HEK293 (cell line): ENCODE data around the gene HGD.

ENCODE experiments used
- CTCF ChIA-PET: fragments of 350-600 bp; formaldehyde crosslinking; extraction: SDS; loops from one replicate; lab custom pipeline; 2021; ENCODE audit warnings: antibody characterized with exemption; lab: Yijun Ruan, JAX
- POLR2A ChIA-PET: fragments of 300-600 bp; formaldehyde crosslinking; extraction: SDS; loops from one replicate; lab custom pipeline; 2020; ENCODE audit warnings: antibody characterized with exemption, inconsistent platforms; lab: Yijun Ruan, JAX
- H3K27ac ChIP-seq: fragments of 200-500 bp; sonication (Bioruptor generic); 2 replicates; pipeline ENCODE4 v1.5.1; 2014; ENCODE audit warnings: low read depth, low read length, control low read depth, inconsistent platforms; ENCODE audit errors: extremely low read depth
- H3K36me3 ChIP-seq, 2 experiments: fragments of 200-500 bp in 1 of 2; sonication (Bioruptor generic) in 1 of 2; 1 replicate in 1 of 2; 2 replicates in 1 of 2; pipeline ENCODE4 v1.5.1; 2014 to 2017; ENCODE audit warnings: inconsistent platforms in 2 of 2, low read length in 2 of 2; ENCODE audit not compliant: control insufficient read depth in 2 of 2, insufficient read depth in 1 of 2
- H3K4me1 ChIP-seq: fragments of 200-500 bp; sonication (Bioruptor generic); 2 replicates; pipeline ENCODE4 v1.5.1; 2014; ENCODE audit warnings: mild to moderate bottlenecking, low read length, inconsistent platforms; ENCODE audit not compliant: control insufficient read depth, insufficient read depth
- H3K4me3 ChIP-seq: 2 replicates; pipeline ENCODE4 v1.5.1; 2011; ENCODE audit warnings: low read depth, mild to moderate bottlenecking, control low read depth, low read length, moderate library complexity
- H3K9me3 ChIP-seq: fragments of 200-500 bp; sonication (Bioruptor generic); 2 replicates; pipeline ENCODE4 v1.5.1; 2014; ENCODE audit warnings: low read depth, low read length, inconsistent platforms; ENCODE audit not compliant: control insufficient read depth, insufficient read depth
- BCL11A ChIP-seq: fragments of 450-650 bp; formaldehyde crosslinking; IDR thresholded peaks from 2 replicates; pipeline ENCODE4 v1.5.1; 2016; ENCODE audit warnings: low read depth, missing biosample characterization, missing genetic modification characterization
- GFI1B ChIP-seq: fragments of 450-650 bp; formaldehyde crosslinking; IDR thresholded peaks from 2 replicates; pipeline ENCODE4 v1.5.1; 2016; ENCODE audit warnings: missing biosample characterization, missing genetic modification characterization
- HOXA7 ChIP-seq: sonication (generic); formaldehyde crosslinking; IDR thresholded peaks from 2 replicates; pipeline ENCODE4 v1.8.1; 2022; ENCODE audit warnings: missing genetic modification reagents, borderline replicate concordance
- KLF10 ChIP-seq: fragments of 450-650 bp; IDR thresholded peaks from 2 replicates; pipeline ENCODE4 v1.5.1; 2018; ENCODE audit warnings: missing biosample characterization, mild to moderate bottlenecking, missing genetic modification characterization
- RBAK ChIP-seq: fragments of 450-650 bp; formaldehyde crosslinking; IDR thresholded peaks from 2 replicates; pipeline ENCODE4 v1.5.1; 2016; ENCODE audit warnings: missing biosample characterization, missing genetic modification characterization
- SCRT1 ChIP-seq: fragments of 450-650 bp; formaldehyde crosslinking; IDR thresholded peaks from 2 replicates; pipeline ENCODE4 v1.5.1; 2016; ENCODE audit warnings: missing biosample characterization, missing genetic modification characterization, borderline replicate concordance
- SETDB1 ChIP-seq: IDR thresholded peaks from one replicate; pipeline ENCODE4 v1.6.1; 2017; ENCODE audit warnings: mild to moderate bottlenecking, low read length, moderate library complexity, mixed read lengths; ENCODE audit not compliant: insufficient read length
- SP2 ChIP-seq: fragments of 450-650 bp; formaldehyde crosslinking; IDR thresholded peaks from 2 replicates; pipeline ENCODE4 v1.5.1; 2016; ENCODE audit warnings: missing biosample characterization, missing genetic modification characterization
- ZBTB20 ChIP-seq: fragments of 450-650 bp; formaldehyde crosslinking; IDR thresholded peaks from 2 replicates; pipeline ENCODE4 v1.5.1; 2016; ENCODE audit warnings: missing biosample characterization, missing genetic modification characterization
- ZBTB8A ChIP-seq: fragments of 450-650 bp; formaldehyde crosslinking; IDR thresholded peaks from 2 replicates; pipeline ENCODE4 v1.5.1; 2016; ENCODE audit warnings: missing biosample characterization, missing genetic modification characterization
- ZFP37 ChIP-seq: fragments of 450-650 bp; formaldehyde crosslinking; IDR thresholded peaks from 2 replicates; pipeline ENCODE4 v1.5.1; 2016; ENCODE audit warnings: missing biosample characterization, missing genetic modification characterization
- ZNF112 ChIP-seq: fragments of 450-650 bp; formaldehyde crosslinking; IDR thresholded peaks from 2 replicates; pipeline ENCODE4 v1.5.0; 2017; ENCODE audit warnings: missing biosample characterization, missing genetic modification characterization
- ZNF140 ChIP-seq: fragments of 450-650 bp; formaldehyde crosslinking; IDR thresholded peaks from 2 replicates; pipeline ENCODE4 v1.5.1; 2016; ENCODE audit warnings: missing biosample characterization, missing genetic modification characterization
- ZNF16 ChIP-seq: fragments of 450-650 bp; formaldehyde crosslinking; IDR thresholded peaks from 2 replicates; pipeline ENCODE4 v1.5.1; 2016; ENCODE audit warnings: low read depth, missing biosample characterization, missing genetic modification characterization
- ZNF169 ChIP-seq: fragments of 450-650 bp; formaldehyde crosslinking; IDR thresholded peaks from 2 replicates; pipeline ENCODE4 v1.5.1; 2016; ENCODE audit warnings: missing biosample characterization, missing genetic modification characterization
- ZNF202 ChIP-seq: fragments of 450-650 bp; formaldehyde crosslinking; IDR thresholded peaks from 2 replicates; pipeline ENCODE4 v1.5.1; 2016; ENCODE audit warnings: missing biosample characterization, missing genetic modification characterization, borderline replicate concordance
- ZNF266 ChIP-seq: fragments of 450-650 bp; formaldehyde crosslinking; IDR thresholded peaks from 2 replicates; pipeline ENCODE4 v1.5.1; 2016; ENCODE audit warnings: missing biosample characterization, missing genetic modification characterization, low read depth
- ZNF292 ChIP-seq: fragments of 450-650 bp; formaldehyde crosslinking; IDR thresholded peaks from 2 replicates; pipeline ENCODE4 v1.5.1; 2016; ENCODE audit warnings: low read depth, missing biosample characterization, missing genetic modification characterization, borderline replicate concordance
- ZNF341 ChIP-seq: fragments of 450-650 bp; formaldehyde crosslinking; IDR thresholded peaks from 2 replicates; pipeline ENCODE4; 2016; ENCODE audit warnings: low read depth, missing biosample characterization, missing genetic modification characterization
- ZNF501 ChIP-seq: fragments of 450-650 bp; formaldehyde crosslinking; IDR thresholded peaks from 2 replicates; pipeline ENCODE4 v1.5.1; 2016; ENCODE audit warnings: missing biosample characterization, missing genetic modification characterization
- ZNF558 ChIP-seq: fragments of 450-650 bp; formaldehyde crosslinking; IDR thresholded peaks from 2 replicates; pipeline ENCODE4 v1.5.1; 2016; ENCODE audit warnings: missing biosample characterization, missing genetic modification characterization
- ZNF585B ChIP-seq: fragments of 450-650 bp; formaldehyde crosslinking; IDR thresholded peaks from 2 replicates; pipeline ENCODE4 v1.5.1; 2016; ENCODE audit warnings: missing biosample characterization, missing genetic modification characterization
- ZNF621 ChIP-seq: fragments of 450-650 bp; formaldehyde crosslinking; IDR thresholded peaks from 2 replicates; pipeline ENCODE4 v1.5.1; 2017; ENCODE audit warnings: missing biosample characterization, missing genetic modification characterization
- ZNF776 ChIP-seq: fragments of 450-650 bp; formaldehyde crosslinking; IDR thresholded peaks from 2 replicates; pipeline ENCODE4 v1.5.0; 2017; ENCODE audit warnings: missing biosample characterization, missing genetic modification characterization, borderline replicate concordance
- TF ChIP-seq, protein P1 (sequence below): fragments of 450-650 bp; formaldehyde crosslinking; IDR thresholded peaks from 2 replicates; pipeline ENCODE4 v1.5.1; 2017; ENCODE audit warnings: missing biosample characterization, missing genetic modification characterization
- TF ChIP-seq, protein P2 (sequence below): fragments of 450-650 bp; IDR thresholded peaks from 2 replicates; pipeline ENCODE4 v1.5.1; 2018; ENCODE audit warnings: missing biosample characterization, missing genetic modification characterization
- TF ChIP-seq, protein P3 (sequence below): fragments of 450-650 bp; formaldehyde crosslinking; IDR thresholded peaks from 2 replicates; pipeline ENCODE4 v1.5.1; 2016; ENCODE audit warnings: missing biosample characterization, missing genetic modification characterization, borderline replicate concordance
- TF ChIP-seq, protein P4 (sequence below): fragments of 450-650 bp; formaldehyde crosslinking; IDR thresholded peaks from 2 replicates; pipeline ENCODE4 v1.5.0; 2017; ENCODE audit warnings: missing biosample characterization, missing genetic modification characterization, borderline replicate concordance
- TF ChIP-seq, protein P5 (sequence below): fragments of 450-650 bp; formaldehyde crosslinking; IDR thresholded peaks from 2 replicates; pipeline ENCODE4 v1.5.1; 2016; ENCODE audit warnings: missing biosample characterization, missing genetic modification characterization

HGD gene

DNA sequence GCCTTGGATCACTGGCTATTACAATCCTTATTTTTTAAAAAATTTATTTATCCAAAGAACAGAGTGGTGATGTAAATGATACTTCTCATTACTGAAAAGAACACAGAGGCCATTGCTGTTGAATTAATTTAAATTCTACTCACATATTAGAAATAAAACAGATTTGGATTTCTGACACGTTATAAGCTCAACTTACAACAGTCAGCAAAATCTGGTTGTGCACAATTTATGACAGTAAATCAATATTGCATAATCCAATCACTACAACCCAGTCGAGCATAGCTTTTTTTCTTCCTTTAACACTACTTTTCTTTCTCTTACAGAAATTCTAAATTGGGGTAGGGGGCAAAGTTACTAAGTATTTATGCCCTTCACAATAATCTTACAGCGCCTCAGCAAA is 17.3 kb upstream of the HGD start:
- ChIA-PET CTCF (interaction anchor here (0.7 kb wide), 1 partner anchor 13 kb away, joined by 3 read pairs; no protein-coding TSS in a partner anchor), POLR2A (no interaction called here)
- TF ChIP-seq ZBTB20 (tag by site-specific recombination) (no peak), GFI1B (no peak), ZNF202 (tag by site-specific recombination) (no peak), ZNF16 (no peak), ZNF776 (tag by site-specific recombination) (no peak), ZBTB8A (no peak), ZNF621 (tag by site-specific recombination) (no peak), ZNF585B (tag by site-specific recombination) (no peak), ZNF292 (tag by site-specific recombination) (no peak), SCRT1 (no peak), SP2 (no peak), RBAK (no peak), HOXA7 (CRISPR knock-in tag) (no peak), SETDB1 (no peak)
- TF ChIP-seq, protein P1, sequence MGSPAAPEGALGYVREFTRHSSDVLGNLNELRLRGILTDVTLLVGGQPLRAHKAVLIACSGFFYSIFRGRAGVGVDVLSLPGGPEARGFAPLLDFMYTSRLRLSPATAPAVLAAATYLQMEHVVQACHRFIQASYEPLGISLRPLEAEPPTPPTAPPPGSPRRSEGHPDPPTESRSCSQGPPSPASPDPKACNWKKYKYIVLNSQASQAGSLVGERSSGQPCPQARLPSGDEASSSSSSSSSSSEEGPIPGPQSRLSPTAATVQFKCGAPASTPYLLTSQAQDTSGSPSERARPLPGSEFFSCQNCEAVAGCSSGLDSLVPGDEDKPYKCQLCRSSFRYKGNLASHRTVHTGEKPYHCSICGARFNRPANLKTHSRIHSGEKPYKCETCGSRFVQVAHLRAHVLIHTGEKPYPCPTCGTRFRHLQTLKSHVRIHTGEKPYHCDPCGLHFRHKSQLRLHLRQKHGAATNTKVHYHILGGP (tag by site-specific recombination) = no peak
- TF ChIP-seq, protein P2, sequence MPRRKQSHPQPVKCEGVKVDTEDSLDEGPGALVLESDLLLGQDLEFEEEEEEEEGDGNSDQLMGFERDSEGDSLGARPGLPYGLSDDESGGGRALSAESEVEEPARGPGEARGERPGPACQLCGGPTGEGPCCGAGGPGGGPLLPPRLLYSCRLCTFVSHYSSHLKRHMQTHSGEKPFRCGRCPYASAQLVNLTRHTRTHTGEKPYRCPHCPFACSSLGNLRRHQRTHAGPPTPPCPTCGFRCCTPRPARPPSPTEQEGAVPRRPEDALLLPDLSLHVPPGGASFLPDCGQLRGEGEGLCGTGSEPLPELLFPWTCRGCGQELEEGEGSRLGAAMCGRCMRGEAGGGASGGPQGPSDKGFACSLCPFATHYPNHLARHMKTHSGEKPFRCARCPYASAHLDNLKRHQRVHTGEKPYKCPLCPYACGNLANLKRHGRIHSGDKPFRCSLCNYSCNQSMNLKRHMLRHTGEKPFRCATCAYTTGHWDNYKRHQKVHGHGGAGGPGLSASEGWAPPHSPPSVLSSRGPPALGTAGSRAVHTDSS (tag by site-specific recombination) = no peak
- TF ChIP-seq, protein P3, sequence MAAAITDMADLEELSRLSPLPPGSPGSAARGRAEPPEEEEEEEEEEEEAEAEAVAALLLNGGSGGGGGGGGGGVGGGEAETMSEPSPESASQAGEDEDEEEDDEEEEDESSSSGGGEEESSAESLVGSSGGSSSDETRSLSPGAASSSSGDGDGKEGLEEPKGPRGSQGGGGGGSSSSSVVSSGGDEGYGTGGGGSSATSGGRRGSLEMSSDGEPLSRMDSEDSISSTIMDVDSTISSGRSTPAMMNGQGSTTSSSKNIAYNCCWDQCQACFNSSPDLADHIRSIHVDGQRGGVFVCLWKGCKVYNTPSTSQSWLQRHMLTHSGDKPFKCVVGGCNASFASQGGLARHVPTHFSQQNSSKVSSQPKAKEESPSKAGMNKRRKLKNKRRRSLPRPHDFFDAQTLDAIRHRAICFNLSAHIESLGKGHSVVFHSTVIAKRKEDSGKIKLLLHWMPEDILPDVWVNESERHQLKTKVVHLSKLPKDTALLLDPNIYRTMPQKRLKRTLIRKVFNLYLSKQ (tag by site-specific recombination) = no peak
- TF ChIP-seq, protein P4, sequence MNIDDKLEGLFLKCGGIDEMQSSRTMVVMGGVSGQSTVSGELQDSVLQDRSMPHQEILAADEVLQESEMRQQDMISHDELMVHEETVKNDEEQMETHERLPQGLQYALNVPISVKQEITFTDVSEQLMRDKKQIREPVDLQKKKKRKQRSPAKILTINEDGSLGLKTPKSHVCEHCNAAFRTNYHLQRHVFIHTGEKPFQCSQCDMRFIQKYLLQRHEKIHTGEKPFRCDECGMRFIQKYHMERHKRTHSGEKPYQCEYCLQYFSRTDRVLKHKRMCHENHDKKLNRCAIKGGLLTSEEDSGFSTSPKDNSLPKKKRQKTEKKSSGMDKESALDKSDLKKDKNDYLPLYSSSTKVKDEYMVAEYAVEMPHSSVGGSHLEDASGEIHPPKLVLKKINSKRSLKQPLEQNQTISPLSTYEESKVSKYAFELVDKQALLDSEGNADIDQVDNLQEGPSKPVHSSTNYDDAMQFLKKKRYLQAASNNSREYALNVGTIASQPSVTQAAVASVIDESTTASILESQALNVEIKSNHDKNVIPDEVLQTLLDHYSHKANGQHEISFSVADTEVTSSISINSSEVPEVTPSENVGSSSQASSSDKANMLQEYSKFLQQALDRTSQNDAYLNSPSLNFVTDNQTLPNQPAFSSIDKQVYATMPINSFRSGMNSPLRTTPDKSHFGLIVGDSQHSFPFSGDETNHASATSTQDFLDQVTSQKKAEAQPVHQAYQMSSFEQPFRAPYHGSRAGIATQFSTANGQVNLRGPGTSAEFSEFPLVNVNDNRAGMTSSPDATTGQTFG (tag by site-specific recombination) = no peak
- no peaks in the 10 kb centered on the region for H3K4me1 ChIP-seq
- H3K9me3 ChIP-seq = no peaks in the 10 kb centered on the region
- H3K4me3 ChIP-seq = no peak overlapping the region
- no peak overlapping the region for H3K27ac ChIP-seq
- peaks cover 0 to 7% of the 10 kb centered on the region in 2 experiments; a peak in 1 of 3 replicates for H3K36me3 ChIP-seq

DNA sequence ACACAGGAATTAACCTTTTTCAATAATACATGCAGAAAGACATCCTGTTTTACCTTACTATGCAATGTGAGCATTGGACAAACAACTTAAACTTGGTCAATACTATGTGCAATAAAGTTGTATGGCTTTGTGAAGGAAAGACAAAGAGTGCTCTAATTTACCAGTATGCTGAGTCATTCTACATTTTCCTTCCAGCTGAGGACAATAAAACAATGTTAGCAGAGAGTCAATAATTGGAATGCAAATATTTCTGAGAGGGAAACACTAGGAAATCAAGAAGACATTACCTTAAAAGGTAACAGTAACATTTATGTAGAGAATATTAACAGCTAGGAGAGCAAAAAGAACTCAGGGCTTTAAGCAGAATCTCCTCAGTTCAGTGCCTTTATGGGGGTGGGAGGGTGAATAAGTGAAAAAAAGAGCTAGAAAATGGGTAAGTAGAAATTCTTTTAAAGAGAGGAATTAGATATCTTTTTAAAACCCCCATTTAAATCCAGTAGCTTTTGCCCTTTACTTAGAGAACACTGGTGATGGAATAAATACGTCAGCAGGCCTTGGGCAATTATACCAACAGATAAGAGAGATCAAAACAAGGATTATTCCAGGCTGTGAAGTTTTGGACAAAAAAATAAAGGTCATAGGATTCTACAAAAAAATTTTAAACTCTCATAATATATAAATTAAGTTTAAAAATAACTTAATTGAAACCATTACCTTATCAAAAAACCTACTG is 11.6 kb upstream of the HGD start:
- Histone ChIP-seq H3K4me1 (no peaks in the 10 kb centered on the region), H3K36me3 (no peaks in the 10 kb centered on the region), H3K27ac (no peak overlapping the region), H3K9me3 (no peaks in the 10 kb centered on the region), H3K4me3 (no peak overlapping the region)
- ChIA-PET POLR2A (no interaction called here), CTCF (interaction anchor here (1.2 kb wide), 1 partner anchor 14 kb away, joined by 3 read pairs; no protein-coding TSS in a partner anchor)
- TF ChIP-seq, protein P5, sequence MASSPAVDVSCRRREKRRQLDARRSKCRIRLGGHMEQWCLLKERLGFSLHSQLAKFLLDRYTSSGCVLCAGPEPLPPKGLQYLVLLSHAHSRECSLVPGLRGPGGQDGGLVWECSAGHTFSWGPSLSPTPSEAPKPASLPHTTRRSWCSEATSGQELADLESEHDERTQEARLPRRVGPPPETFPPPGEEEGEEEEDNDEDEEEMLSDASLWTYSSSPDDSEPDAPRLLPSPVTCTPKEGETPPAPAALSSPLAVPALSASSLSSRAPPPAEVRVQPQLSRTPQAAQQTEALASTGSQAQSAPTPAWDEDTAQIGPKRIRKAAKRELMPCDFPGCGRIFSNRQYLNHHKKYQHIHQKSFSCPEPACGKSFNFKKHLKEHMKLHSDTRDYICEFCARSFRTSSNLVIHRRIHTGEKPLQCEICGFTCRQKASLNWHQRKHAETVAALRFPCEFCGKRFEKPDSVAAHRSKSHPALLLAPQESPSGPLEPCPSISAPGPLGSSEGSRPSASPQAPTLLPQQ (tag by site-specific recombination) = no peak
- TF ChIP-seq ZNF112 = no peak
- no peak for TF ChIP-seq ZNF140 (tag by site-specific recombination)
- TF ChIP-seq BCL11A (tag by site-specific recombination) = no peak
- TF ChIP-seq KLF10 = no peak
- no peak for TF ChIP-seq ZNF341 (tag by site-specific recombination)
- no peak for TF ChIP-seq ZNF501 (tag by site-specific recombination)
- TF ChIP-seq ZNF169 (tag by site-specific recombination) = no peak
- TF ChIP-seq ZNF266 (tag by site-specific recombination) = no peak
- TF ChIP-seq ZFP37 = no peak
- no peak for TF ChIP-seq ZNF558
